HG02610 (cell line): ENCODE measurements around the gene KRT12.
"Not testable (repeated sequence)": the region's sequence is repeated elsewhere in the genome, so short reads cannot be mapped to it uniquely, and the experiment has no call there.

ENCODE experiments used
- ATAC-seq: cut with Tn5 transposase; IDR thresholded peaks from one replicate; pipeline ENCODE4 v1.9.1; 2021; ENCODE audit warnings: mild to moderate bottlenecking, moderate library complexity; ENCODE audit not compliant: unreplicated experiment

Gene KRT12

GRCh38 chr17:40817103-40817682, 49.8 kb downstream of the KRT12 start:
- ATAC-seq: no peak

GRCh38 chr17:40816569-40816968, 50.5 kb downstream of the KRT12 start:
- no peak for ATAC-seq

GRCh38 chr17:40815381-40815780, 51.6 kb downstream of the KRT12 start:
- no peak for ATAC-seq

GRCh38 chr17:40814657-40815056, 52.4 kb downstream of the KRT12 start:
- ATAC-seq: not testable (repeated sequence)

GRCh38 chr17:40813804-40814203, 53.2 kb downstream of the KRT12 start:
- ATAC-seq: no peak

GRCh38 chr17:40812639-40813038, 54.4 kb downstream of the KRT12 start:
- ATAC-seq: no peak
